GM18868 (cell line): ENCODE measurements around the gene BNC2.
A peak's percentile ranks its signal among the peaks of the same experiment; 100 is the strongest.

Experiments used
- ATAC-seq: cut with Tn5 transposase; IDR thresholded peaks from one replicate; pipeline ENCODE4 v1.9.1; 2021; ENCODE audit warnings: mild to moderate bottlenecking, moderate library complexity; ENCODE audit not compliant: unreplicated experiment

BNC2 gene

DNA sequence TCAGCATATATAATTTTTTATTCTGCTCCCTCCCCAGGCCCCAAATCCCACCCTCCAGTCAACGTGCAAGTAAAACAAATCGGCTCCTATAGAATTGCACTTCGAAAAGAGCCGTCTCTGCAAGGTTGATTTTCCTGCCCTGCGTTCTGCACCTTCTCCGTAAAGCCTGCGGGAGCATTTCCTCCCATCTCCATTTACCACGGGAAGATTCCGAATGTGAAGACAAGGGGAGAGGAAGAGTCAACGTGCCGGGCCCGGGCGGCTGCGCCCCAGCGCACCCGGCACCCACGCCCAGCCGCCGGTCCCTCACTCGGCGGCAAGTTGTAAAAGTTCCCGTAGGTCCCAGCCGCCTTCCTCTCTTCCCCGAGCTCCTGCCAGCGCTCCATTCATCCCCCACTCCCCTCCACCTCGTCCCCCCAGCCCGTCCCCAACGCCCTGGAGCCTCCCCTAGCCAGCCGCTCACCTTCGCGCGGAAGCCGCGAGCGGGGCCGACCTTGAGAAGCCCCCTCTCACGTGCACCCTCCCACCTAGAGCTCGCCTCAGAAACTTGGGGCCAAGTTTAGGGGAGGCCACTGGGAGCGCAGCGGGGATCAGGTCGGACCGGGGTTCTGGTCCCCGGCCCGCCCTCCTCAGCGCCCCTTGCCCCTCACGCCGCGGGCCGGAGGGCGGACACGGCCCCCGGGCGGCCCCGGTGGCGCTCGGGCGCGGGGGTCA, 431 bp downstream of the BNC2 start:
- ATAC-seq, result peak; percentile 17

DNA sequence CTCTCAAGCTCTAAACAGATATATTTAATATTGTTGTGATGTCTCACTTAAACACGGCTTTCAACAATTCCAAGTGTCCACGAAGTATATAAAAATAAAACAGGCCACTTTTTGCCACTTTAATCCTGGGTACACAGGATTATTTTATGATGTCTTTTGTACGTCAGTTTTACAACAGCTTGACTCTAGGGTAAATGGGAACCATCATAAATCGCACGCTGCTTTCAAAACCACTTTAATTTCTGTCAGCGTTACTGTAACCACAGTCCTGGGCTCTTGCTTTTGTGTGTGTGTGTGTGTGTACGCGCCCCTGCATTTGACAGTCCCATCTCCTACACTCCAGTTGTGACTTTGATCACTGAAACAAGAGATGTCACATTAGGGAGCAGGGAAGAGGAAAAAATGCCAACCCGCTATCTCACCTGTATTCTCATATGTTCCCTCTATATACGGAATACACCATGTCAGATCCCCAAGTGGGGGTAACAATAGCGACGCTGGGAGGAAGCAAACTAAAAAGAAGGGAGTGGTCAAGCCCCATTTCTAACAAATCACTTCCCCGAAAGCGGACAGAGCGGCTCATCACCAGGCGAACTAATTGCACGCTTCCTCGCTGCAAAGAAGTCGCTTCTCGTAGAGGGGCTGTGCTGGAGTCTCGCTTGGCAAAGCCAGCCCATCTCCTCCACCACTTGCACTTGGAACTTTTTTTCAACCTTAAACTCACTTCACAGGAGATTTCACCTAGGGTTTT, 1.2 kb downstream of the BNC2 start:
- ATAC-seq, result no peak

DNA sequence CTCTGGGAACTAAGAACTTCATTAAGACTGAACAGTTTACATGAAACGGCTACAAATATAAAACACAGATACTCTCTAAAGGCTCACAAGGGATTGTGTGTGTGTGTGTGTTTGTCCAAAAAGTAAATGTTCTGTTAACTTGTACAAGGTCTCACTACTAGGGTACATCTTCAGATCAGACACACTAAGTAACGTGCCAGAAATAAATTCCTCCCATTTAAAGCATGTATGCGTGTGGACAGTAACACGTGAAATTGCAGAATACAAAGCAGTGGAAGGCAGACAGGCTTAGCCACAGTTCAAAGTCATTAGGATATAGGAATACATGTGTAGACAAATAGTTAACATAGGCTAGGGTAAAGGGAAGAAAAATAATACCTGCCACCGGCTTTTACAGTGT, 1.8 kb downstream of the BNC2 start:
- ATAC-seq, result no peak

DNA sequence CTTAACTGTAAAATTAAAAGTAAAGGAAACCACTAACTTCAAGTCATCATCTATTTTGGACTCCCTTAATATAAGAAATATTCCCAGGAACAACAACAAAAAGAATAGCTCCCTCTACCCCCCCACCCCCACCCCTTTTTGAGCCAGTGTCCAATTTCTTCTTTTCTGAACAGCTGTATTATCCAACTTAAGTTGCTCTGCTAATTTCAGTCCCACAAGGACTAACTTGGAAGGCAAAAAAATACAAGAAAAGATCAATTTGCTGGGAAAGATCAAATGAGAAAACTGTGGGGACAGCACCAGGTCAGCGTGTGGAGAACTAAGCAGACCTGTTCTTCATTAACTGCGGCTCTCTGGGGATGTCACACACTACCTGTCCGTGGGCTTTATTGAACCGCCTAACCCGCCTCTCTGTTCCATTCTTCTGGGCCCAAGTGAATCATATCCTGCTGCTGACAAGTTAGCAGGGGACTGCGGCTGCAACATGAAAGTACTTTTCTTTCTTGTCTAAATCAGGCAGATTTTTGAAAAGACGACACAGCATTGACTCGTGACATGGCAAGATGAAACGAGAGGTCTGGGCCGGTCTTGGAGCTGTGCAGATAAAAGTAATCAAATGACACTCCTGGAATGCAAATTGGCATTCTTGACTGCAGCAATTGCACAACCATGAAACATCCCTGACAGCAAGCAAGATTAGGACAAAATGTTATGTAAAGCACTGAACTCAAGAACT, 2.7 kb downstream of the BNC2 start:
- no peak for ATAC-seq

DNA sequence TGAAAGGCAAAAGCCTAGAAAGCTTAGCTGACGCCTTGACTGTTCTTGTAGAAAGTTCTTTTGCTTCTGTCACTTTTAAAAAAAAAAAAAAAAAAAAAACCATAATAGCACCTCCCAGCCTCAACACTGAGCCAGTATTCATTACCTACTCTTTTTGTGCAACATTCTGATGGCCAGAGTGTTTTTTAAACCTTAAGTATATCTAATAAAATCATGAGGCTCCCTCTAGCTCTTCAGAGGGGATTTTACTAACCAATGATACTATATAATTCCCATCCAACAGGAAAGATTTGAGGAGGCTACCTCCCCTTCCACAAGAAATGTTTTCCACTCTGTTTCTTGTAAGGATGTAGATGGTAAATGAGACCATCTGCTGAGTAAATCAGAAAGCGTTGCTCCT, 3.9 kb downstream of the BNC2 start:
- ATAC-seq, result no peak

DNA sequence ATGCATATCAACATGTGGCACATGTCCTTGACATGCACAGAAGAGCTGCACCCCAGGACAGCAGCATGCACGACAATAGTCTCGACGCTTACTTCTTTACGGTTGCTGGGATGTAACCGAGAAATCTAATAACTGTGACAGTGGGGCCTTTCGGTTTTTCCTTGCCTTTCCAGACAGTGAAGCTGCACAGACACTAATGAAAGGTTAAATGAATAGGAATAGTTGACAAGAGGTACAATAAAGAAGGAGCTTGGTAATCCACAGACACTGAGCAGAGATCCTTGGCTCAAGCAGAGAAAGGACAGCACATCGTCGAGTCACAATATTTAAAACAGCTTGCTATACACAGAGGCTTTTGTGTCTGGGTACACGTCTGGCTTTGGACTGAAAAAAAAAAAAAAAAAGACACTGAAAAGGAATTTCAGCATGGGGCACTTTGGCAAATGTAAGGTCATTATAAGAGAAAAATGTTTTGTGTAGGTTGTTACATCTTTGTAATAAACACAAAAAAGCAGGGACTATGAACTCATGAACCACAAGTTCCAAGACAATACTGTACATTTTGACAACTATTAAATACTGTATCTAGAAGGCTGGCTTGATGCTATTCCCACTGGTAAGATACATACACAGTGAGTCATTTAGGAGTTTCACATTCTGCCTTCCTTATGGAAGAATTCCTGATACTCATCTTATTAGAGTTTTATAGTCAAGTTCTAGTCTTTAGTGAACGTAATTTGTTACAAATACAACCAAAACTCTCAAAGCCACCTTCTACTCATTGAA, 5.6 kb downstream of the BNC2 start:
- no peak for ATAC-seq

DNA sequence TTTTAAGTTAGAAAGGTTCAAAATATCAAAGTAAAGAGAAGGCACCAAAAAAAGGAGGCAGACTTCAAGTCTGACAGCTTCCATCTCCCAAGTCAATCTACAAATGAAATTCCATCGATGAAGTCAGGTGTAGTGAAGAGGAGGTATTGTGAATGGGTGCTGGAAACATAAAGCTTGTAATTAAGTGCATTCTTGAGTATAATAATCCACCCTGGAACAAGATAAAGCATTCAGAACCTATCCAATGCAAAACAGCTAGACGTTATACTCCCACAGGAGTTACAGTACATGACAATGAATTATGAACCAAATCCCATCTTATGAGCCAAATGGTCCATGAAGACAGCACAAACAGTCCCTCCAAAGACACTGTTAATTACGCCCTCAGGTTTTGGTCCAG, 22.3 kb downstream of the BNC2 start:
- no peak for ATAC-seq

DNA sequence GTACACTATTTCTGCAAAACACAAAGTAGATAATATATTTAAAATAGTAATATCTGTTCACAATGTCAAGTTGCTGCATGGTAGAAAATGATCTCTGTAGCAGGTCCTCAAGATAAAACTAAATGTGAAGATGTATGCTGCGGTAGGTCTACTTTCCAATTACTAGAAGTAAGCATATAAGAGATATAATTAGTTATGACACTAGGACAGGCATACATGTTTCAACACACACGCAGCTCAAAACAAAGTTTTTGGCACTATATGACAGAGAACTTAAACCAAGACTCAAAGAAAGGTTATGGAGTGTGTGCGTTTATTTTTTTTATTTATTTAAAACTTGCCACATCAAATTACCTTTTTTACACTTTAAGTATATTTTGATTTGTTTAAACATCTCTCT, 23.5 kb downstream of the BNC2 start:
- ATAC-seq, result no peak

DNA sequence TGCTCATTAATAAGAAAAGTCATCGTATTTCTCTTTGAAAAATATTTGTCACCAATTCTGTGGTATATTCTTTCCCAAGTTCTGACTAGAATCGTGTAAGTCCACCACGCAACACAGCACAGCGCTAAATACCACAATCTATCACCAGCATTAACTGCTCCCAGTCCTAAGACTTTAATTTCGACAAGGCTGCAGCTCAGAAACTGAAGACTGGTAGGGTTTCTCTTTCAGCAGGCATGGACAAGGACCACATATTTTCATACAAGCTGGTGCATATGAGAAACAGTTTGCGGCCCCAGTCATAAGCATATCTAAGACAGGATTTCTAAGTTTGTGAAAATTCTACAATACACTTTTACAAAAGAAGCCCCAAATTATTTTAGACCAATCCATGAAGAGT, 24.1 kb downstream of the BNC2 start:
- no peak for ATAC-seq

DNA sequence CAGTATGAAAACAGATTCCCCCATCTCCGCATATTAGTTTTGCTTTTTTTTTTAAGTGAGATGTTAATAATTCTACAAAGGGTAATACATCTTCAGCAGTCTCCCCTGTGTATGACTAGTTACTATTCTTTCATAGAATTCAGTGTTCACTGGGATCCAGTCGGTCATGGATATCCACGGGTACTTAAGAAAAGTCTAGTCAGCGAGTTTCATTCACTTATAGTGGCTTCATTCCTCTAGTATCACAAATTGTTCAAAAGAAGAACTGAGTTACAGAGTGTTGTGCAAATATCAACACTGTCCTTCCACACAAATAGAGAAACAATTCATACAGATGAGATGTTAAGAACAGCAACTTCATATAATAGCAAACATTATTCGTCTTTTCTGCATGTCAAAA, 35.7 kb downstream of the BNC2 start:
- no peak for ATAC-seq

DNA sequence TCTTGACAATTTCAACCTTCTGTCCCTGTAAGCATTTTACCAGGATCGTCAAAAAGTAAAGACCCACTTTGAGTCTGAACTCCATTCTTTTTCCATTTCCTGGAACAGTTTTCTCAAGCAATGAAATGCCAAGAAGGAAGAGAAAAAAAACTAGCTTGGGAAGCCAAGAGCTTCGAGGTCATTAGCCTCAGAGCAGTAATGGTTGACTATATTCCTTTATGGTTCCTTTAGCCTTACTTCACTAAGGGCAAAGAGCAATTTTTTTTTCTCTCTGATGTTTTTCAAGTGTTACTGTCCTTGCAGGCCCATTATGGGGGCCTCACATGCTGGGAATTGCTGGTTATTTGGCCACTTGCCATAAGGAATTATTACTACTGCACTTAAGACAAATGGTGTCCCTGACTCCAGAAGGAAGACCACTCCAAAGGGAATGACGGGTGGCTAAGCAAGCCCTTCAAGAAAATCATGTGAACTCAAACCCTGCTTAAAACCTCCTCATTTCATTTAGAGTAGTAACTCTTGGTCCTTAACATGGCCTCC, 37.1 kb downstream of the BNC2 start:
- ATAC-seq, result no peak

DNA sequence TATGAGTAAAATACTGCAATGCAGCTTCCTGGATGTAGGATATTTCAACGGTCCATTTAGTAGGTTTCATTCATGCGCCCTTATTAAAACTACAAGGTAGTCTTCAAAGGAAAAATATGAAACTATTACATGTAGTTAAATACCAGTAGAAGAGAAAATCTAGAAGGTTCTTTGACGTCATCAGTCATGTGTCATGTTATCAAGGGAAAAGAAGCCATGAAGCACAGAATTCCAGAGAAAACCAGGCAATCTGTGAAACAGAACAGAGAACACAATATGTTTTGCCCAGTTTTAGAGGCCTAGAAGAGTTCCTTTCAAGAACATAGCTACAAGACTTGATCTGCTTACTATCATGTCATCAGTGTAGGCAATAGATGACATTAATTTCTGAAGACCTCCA, 38.4 kb downstream of the BNC2 start:
- ATAC-seq, result no peak

DNA sequence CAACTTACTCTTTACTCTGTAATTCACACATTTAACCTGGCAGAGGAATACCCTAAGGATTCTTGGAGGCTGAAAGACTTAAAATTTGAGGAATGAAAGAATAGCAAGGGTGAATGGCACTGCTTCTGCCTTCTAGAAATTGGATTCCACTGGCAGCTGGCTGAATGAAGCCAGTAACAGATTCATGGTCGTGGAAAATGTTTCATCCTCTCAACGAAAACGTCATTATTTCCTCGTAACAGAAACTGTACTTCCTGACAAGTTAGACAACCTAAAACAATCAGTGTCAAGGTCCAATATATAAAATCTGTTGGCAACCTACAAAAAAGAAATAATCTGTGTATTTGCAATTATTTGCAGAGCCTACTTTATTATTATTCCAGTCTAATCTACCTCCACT, 39.7 kb downstream of the BNC2 start:
- no peak for ATAC-seq

DNA sequence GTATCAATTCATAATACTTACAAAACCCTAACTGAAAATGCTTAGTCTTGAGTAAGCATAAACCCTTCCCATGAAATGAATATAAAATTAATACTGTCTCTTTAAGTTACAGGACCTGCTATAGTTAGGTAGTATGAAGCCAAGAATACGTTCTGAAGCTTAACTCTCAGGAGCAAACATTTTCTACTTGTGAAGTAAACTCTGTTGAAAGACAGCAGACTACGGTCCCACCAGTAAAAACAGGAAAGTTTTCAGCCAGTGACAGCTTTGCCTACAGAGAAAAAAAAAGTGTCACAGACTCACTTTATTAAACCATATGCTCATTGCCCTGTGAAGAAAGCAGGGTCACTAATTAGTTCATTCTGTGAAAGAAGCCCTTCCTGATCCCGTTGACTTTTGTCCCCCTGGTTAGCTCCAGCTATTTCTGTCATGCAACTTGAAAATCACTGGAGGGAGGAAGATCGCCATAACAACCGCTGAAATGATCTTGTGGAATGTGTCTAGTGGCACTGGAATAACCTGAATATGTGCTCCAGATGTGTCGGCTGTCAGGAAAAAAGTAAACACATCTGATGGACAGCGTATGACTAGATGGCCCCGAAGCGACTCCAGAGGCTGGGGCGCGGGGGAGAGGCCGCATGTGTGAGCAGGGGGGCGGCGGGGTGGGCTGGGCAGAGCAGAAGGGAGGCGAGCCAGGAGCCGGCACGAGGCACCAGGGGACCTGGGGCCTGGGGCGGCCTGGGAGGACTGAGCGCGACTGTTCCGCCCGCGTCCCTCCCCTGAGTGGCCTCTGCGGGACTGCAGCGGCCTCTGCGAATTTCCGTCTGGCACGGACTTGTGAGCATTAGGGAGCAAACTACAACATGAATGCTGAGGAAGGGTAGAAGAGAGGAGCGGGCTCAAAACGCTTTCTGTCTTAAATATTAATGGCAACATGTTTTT, 41.9 kb downstream of the BNC2 start:
- ATAC-seq, result no peak

DNA sequence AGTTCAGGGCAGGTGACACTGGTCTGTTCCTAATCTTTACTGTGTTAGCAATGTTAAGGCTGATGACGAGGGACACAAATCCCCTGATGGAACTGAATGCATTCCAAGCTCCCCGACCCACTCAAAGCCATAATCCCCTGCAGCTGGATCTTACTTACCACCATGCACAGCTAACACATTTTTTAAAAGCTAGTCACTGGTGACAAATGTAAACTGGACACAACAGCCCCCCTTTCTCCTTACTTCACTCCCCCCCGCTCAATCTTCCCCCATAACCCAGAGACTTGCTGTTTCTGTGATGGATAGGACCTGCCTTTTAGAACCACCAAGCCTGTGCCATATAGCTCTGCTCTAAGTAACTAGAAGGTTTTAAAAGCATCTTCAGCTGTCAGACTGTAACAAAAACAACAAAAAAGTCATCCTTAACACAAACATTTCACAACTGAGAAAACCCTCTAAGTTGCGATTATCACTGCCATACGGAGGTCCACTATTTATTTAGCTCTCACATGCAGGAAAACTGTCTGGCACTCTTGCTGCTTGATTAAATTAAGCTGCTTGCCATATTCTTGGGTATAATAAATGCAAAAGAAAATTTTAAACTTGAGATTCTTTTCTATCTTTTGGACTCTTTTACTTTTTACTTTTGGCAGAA, 44.4 kb downstream of the BNC2 start:
- ATAC-seq, result no peak

DNA sequence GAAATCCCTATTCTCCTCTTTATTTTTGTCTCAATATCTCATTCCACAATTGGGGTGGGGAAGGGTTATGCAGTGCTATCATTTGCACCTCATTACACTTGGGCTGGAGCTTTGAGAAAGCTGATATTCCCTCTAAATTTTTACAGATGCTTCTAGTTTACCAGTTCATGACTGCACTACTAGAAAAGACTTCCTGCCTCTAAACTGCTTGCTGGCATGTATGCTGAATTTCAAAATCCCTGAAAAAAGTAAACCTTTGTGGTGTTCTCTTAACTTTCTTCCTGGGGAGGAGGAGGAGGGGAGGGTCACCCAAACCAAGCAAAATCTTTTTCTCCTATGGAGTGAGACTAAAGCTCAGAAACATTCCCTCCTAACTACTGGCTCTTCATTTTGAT, 45.1 kb downstream of the BNC2 start:
- no peak for ATAC-seq

DNA sequence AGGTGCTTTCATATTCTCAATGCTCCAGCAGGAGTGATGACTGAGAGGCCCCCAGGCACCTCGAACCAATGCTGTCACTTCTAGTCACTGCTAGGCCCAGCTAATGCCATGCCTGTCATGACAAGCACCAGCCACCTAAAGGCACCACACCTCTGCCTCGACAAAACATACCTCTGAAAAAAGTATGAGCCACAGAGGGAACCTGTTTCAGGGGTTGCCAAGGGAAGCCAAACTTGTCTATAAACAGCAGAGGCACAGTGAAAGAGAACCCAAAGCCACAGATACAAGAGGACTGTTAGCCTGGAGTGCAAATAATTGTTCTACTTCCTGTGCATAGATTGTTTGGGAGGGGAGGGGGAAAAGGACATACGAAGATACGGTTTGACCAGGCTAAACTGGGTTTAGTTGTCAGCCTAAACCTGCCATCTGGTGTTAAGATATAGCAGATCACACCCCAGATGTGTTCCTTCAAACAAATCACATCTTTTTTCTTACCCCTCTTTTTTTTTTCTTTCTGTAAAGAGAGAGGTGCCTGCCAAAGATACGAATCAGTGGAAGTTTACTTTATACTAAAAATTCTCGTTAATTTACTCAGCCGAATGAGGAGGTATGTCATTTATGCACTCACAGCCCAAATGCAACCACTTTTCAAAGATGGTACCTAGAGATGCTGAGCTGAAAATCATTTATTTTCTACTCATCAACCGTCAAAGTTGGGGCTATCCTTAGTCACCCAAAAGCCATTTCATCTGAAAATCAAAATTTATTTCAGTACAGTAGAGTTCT, 45.7 kb downstream of the BNC2 start:
- ATAC-seq, result no peak

DNA sequence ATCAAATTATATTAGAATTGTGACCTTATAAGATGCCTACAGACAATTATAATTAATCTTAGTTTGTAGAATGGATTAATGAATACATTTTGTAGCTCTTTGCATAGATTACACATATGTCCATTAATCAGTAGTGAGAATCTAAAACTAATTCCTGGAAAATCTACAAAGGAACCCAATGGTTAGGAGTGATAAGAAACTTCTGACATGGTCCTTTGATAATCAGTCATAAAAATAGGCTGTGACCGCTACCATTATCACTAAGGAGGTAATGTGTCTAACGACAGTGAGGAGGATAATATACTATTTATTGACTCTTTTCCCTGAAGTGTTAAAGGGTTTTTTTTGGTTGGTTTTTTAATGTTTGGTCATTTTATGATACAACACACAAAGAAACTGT, 46.6 kb downstream of the BNC2 start:
- no peak for ATAC-seq

DNA sequence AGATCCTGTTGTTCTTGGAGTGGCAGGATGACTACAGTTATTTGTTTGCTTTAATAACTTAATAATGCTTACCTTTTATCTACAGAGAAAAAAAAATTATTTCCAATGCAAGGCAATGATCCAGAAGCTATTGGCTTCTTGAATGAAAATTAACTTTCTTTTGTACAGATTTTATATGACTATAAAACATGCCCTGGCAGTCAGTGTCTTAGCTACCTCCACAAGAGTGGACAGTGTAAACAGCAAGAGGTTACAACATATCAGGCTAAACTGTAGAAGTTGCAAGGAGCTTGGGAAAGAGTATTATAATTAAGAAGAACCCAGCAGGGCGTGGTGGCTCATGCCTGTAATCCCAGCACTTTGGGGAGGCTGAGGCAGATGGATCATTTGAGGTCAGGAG, 49.1 kb downstream of the BNC2 start:
- ATAC-seq, result no peak
